ENCODE data around the gene SF1. TPM values are rescaled to one million over a fixed set of nuclear protein-coding genes. Genes with fewer than 3 reads are reported as not detected.

SF1 gene
- total and polyA plus RNA-seq, 9 of the 15 experiments (the other 6 are each of a cell fraction or from before 2014, with no cell fraction given), result 13.1 to 334 (median 111) TPM

DNA sequence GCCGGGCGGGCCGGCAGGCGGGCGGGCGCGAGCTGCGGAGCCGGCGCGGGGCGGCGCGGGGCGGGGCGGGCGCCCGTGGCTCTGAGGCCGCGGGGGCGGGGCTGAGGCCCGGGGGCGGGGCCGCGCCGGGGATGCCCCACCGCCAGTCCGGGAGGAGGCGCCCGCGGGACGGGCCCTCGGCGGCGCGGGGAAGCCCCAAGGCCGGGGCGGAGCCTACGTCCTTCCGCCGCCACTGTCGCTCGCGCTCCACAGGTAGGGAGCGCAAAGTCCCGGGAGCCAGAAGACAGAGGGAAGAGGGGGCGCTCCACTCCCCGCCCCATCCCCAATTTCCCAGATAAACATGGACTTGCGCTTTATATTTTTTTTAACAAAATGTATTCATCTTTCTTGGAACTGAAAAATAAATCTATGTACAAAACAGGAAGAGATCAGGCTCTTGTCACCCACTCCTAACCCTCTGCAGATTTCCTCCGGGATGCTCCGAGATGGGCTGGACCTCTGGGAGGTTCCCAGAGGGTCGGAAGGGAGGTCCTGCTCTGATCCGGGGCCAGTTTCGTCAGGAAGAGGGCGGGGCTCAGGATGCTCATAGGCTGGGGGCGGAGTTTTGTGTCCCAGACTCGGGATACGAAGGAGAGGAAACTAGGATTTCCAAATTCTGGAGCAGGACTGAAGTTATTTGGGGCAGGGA lies 25.0 kb upstream of the SF1 start, which contains the start of gene MAP4K2 (continued):
- TF ChIP-seq, protein P1, sequence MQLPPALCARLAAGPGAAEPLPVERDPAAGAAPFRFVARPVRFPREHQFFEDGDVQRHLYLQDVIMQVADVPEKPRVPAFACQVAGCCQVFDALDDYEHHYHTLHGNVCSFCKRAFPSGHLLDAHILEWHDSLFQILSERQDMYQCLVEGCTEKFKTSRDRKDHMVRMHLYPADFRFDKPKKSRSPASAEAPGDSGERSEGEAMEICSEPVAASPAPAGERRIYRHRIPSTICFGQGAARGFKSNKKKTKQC (CRISPR knock-in tag; IDR thresholded peaks at IDR 0.05), result no peak
- peak; percentile 11 for TF ChIP-seq SP2 (IDR thresholded peaks at IDR 0.05; ENCODE audit: extremely low read depth, low read depth, low read length, poor library complexity, severe bottlenecking)
- TF ChIP-seq ZNF778 (CRISPR knock-in tag; IDR thresholded peaks at IDR 0.05), result no peak
- TF ChIP-seq FOXA1 (IDR thresholded peaks at IDR 0.05; ENCODE audit: borderline replicate concordance), result no peak
- TF ChIP-seq POLR2B (IDR thresholded peaks at IDR 0.05; ENCODE audit: low read depth, partially characterized antibody), result peak; percentile 47
- TF ChIP-seq, protein P2, sequence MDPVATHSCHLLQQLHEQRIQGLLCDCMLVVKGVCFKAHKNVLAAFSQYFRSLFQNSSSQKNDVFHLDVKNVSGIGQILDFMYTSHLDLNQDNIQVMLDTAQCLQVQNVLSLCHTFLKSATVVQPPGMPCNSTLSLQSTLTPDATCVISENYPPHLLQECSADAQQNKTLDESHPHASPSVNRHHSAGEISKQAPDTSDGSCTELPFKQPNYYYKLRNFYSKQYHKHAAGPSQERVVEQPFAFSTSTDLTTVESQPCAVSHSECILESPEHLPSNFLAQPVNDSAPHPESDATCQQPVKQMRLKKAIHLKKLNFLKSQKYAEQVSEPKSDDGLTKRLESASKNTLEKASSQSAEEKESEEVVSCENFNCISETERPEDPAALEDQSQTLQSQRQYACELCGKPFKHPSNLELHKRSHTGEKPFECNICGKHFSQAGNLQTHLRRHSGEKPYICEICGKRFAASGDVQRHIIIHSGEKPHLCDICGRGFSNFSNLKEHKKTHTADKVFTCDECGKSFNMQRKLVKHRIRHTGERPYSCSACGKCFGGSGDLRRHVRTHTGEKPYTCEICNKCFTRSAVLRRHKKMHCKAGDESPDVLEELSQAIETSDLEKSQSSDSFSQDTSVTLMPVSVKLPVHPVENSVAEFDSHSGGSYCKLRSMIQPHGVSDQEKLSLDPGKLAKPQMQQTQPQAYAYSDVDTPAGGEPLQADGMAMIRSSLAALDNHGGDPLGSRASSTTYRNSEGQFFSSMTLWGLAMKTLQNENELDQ (CRISPR knock-in tag; IDR thresholded peaks at IDR 0.05; ENCODE audit: borderline replicate concordance), result no peak
- TF ChIP-seq, protein P3, sequence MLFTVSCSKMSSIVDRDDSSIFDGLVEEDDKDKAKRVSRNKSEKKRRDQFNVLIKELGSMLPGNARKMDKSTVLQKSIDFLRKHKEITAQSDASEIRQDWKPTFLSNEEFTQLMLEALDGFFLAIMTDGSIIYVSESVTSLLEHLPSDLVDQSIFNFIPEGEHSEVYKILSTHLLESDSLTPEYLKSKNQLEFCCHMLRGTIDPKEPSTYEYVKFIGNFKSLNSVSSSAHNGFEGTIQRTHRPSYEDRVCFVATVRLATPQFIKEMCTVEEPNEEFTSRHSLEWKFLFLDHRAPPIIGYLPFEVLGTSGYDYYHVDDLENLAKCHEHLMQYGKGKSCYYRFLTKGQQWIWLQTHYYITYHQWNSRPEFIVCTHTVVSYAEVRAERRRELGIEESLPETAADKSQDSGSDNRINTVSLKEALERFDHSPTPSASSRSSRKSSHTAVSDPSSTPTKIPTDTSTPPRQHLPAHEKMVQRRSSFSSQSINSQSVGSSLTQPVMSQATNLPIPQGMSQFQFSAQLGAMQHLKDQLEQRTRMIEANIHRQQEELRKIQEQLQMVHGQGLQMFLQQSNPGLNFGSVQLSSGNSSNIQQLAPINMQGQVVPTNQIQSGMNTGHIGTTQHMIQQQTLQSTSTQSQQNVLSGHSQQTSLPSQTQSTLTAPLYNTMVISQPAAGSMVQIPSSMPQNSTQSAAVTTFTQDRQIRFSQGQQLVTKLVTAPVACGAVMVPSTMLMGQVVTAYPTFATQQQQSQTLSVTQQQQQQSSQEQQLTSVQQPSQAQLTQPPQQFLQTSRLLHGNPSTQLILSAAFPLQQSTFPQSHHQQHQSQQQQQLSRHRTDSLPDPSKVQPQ (CRISPR knock-in tag; IDR thresholded peaks at IDR 0.05; ENCODE audit: borderline replicate concordance), result no peak
- no peak for TF ChIP-seq YBX1 (IDR thresholded peaks at IDR 0.05)
- peak; percentile 34; the same call in 1 of the 2 replicates for TF ChIP-seq SIN3B (IDR thresholded peaks at IDR 0.05; ENCODE audit: low read depth)
- TF ChIP-seq, protein P4, sequence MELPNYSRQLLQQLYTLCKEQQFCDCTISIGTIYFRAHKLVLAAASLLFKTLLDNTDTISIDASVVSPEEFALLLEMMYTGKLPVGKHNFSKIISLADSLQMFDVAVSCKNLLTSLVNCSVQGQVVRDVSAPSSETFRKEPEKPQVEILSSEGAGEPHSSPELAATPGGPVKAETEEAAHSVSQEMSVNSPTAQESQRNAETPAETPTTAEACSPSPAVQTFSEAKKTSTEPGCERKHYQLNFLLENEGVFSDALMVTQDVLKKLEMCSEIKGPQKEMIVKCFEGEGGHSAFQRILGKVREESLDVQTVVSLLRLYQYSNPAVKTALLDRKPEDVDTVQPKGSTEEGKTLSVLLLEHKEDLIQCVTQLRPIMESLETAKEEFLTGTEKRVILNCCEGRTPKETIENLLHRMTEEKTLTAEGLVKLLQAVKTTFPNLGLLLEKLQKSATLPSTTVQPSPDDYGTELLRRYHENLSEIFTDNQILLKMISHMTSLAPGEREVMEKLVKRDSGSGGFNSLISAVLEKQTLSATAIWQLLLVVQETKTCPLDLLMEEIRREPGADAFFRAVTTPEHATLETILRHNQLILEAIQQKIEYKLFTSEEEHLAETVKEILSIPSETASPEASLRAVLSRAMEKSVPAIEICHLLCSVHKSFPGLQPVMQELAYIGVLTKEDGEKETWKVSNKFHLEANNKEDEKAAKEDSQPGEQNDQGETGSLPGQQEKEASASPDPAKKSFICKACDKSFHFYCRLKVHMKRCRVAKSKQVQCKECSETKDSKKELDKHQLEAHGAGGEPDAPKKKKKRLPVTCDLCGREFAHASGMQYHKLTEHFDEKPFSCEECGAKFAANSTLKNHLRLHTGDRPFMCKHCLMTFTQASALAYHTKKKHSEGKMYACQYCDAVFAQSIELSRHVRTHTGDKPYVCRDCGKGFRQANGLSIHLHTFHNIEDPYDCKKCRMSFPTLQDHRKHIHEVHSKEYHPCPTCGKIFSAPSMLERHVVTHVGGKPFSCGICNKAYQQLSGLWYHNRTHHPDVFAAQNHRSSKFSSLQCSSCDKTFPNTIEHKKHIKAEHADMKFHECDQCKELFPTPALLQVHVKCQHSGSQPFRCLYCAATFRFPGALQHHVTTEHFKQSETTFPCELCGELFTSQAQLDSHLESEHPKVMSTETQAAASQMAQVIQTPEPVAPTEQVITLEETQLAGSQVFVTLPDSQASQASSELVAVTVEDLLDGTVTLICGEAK (IDR thresholded peaks at IDR 0.05), result peak; percentile 54; the same call in 1 of the 2 replicates
- TF ChIP-seq, protein P4 (CRISPR knock-in tag; IDR thresholded peaks at IDR 0.05), result no peak
- TF ChIP-seq ETS2 (tag; IDR thresholded peaks at IDR 0.05; ENCODE audit: borderline replicate concordance, poor library complexity, severe bottlenecking), result no peak

Measured in K562 (cell line).